Measurements from ENCODE around the gene CLEC4F.
A peak's percentile ranks its signal among the peaks of the same experiment; 100 is the strongest.
"Not testable (repeated sequence)": the region's sequence is repeated elsewhere in the genome, so short reads cannot be mapped to it uniquely, and the experiment has no call there.

CLEC4F gene

GRCh38 chr2:70799706-70800105 lies 20.7 kb downstream of the CLEC4F start:
- Histone ChIP-seq H3K36me3 (ENCODE audit: control insufficient read depth, insufficient read depth, low read length) (no peaks in the 10 kb centered on the region), H3K9me3 (ENCODE audit: control insufficient read depth, insufficient read depth, low read depth, low read length) (peaks cover 17% of the 10 kb centered on the region; the same call in 1 of the 2 replicates), H3K27me3 (ENCODE audit: control insufficient read depth, insufficient read depth, low read length) (peaks cover 57% of the 10 kb centered on the region), H3K4me3 (ENCODE audit: low read depth, low read length) (no peak overlapping the region), H3K4me1 (ENCODE audit: control insufficient read depth, insufficient read depth, low read length) (peaks cover 2% of the 10 kb centered on the region; the same call in 1 of the 2 replicates), H3K27ac (ENCODE audit: low read depth, low read length) (no peak overlapping the region), H3K9ac (ENCODE audit: low read length) (no peak overlapping the region)

GRCh38 chr2:70797996-70798395 lies 22.4 kb downstream of the CLEC4F start:
- not testable (repeated sequence) for H3K4me1 ChIP-seq (ENCODE audit: control insufficient read depth, insufficient read depth, low read length); H3K36me3 ChIP-seq (ENCODE audit: control insufficient read depth, insufficient read depth, low read length); H3K4me3 ChIP-seq (ENCODE audit: low read depth, low read length); H3K27ac ChIP-seq (ENCODE audit: low read depth, low read length); H3K9ac ChIP-seq (ENCODE audit: low read length)
- Histone ChIP-seq H3K27me3 (ENCODE audit: control insufficient read depth, insufficient read depth, low read length) (peaks cover 72% of the 10 kb centered on the region), H3K9me3 (ENCODE audit: control insufficient read depth, insufficient read depth, low read depth, low read length) (peaks cover 17% of the 10 kb centered on the region; the same call in 1 of the 2 replicates)

GRCh38 chr2:70797506-70797905 lies 22.9 kb downstream of the CLEC4F start:
- Histone ChIP-seq H3K4me3 (ENCODE audit: low read depth, low read length) (no peak overlapping the region), H3K27ac (ENCODE audit: low read depth, low read length) (no peak overlapping the region), H3K4me1 (ENCODE audit: control insufficient read depth, insufficient read depth, low read length) (peaks cover 2% of the 10 kb centered on the region; the same call in 1 of the 2 replicates), H3K9ac (ENCODE audit: low read length) (no peak overlapping the region), H3K36me3 (ENCODE audit: control insufficient read depth, insufficient read depth, low read length) (no peaks in the 10 kb centered on the region), H3K27me3 (ENCODE audit: control insufficient read depth, insufficient read depth, low read length) (peaks cover 74% of the 10 kb centered on the region), H3K9me3 (ENCODE audit: control insufficient read depth, insufficient read depth, low read depth, low read length) (peaks cover 17% of the 10 kb centered on the region; the same call in 1 of the 2 replicates)

GRCh38 chr2:70796262-70796661 lies 24.1 kb downstream of the CLEC4F start:
- Histone ChIP-seq H3K9me3 (ENCODE audit: control insufficient read depth, insufficient read depth, low read depth, low read length) (peaks cover 17% of the 10 kb centered on the region; the same call in 1 of the 2 replicates), H3K4me3 (ENCODE audit: low read depth, low read length) (no peak overlapping the region), H3K27me3 (ENCODE audit: control insufficient read depth, insufficient read depth, low read length) (peaks cover 76% of the 10 kb centered on the region), H3K36me3 (ENCODE audit: control insufficient read depth, insufficient read depth, low read length) (no peaks in the 10 kb centered on the region), H3K27ac (ENCODE audit: low read depth, low read length) (no peak overlapping the region), H3K4me1 (ENCODE audit: control insufficient read depth, insufficient read depth, low read length) (peaks cover 2% of the 10 kb centered on the region; the same call in 1 of the 2 replicates), H3K9ac (ENCODE audit: low read length) (no peak overlapping the region)

- Histone ChIP-seq H3K9me3 (ENCODE audit: control insufficient read depth, insufficient read depth, low read depth, low read length) (peaks cover 16% of the 10 kb centered on the region; the same call in 1 of the 2 replicates), H3K27me3 (ENCODE audit: control insufficient read depth, insufficient read depth, low read length) (peaks cover 76% of the 10 kb centered on the region), H3K9ac (ENCODE audit: low read length) (no peak overlapping the region), H3K4me3 (ENCODE audit: low read depth, low read length) (no peak overlapping the region), H3K27ac (ENCODE audit: low read depth, low read length) (no peak overlapping the region), H3K4me1 (ENCODE audit: control insufficient read depth, insufficient read depth, low read length) (peaks cover 2% of the 10 kb centered on the region; the same call in 1 of the 2 replicates), H3K36me3 (ENCODE audit: control insufficient read depth, insufficient read depth, low read length) (no peaks in the 10 kb centered on the region)
Measured at GRCh38 chr2:70795164-70795995, 25.0 kb downstream of the CLEC4F start.

GRCh38 chr2:70793450-70793849 lies 26.9 kb downstream of the CLEC4F start:
- no peak overlapping the region for H3K4me3 ChIP-seq (ENCODE audit: low read depth, low read length)
- H3K27me3 ChIP-seq (ENCODE audit: control insufficient read depth, insufficient read depth, low read length): peaks cover 86% of the 10 kb centered on the region
- H3K9me3 ChIP-seq (ENCODE audit: control insufficient read depth, insufficient read depth, low read depth, low read length): no peaks in the 10 kb centered on the region
- no peak overlapping the region for H3K27ac ChIP-seq (ENCODE audit: low read depth, low read length)
- H3K9ac ChIP-seq (ENCODE audit: low read length): no peak overlapping the region
- H3K4me1 ChIP-seq (ENCODE audit: control insufficient read depth, insufficient read depth, low read length): peaks cover 7% of the 10 kb centered on the region; the same call in 1 of the 2 replicates
- H3K36me3 ChIP-seq (ENCODE audit: control insufficient read depth, insufficient read depth, low read length): no peaks in the 10 kb centered on the region

- Histone ChIP-seq H3K27me3 (ENCODE audit: control insufficient read depth, insufficient read depth, low read length) (peaks cover 93% of the 10 kb centered on the region), H3K9me3 (ENCODE audit: control insufficient read depth, insufficient read depth, low read depth, low read length) (no peaks in the 10 kb centered on the region), H3K36me3 (ENCODE audit: control insufficient read depth, insufficient read depth, low read length) (no peaks in the 10 kb centered on the region), H3K27ac (ENCODE audit: low read depth, low read length) (no peak within 1 kb of the TSS), H3K4me3 (ENCODE audit: low read depth, low read length) (peak within 1 kb of the TSS; percentile 39), H3K4me1 (ENCODE audit: control insufficient read depth, insufficient read depth, low read length) (peaks cover 4% of the 10 kb centered on the region; the same call in 1 of the 2 replicates), H3K9ac (ENCODE audit: low read length) (no peak within 1 kb of the TSS)
Measured at GRCh38 chr2:70790136-70790828, 30.1 kb downstream of the CLEC4F start, which contains the start of gene FIGLA. Gene FIGLA, minus strand, starts transcription at chr2:70790643. Its CDS starts 5 bp downstream, at chr2:70790638.

- Histone ChIP-seq H3K9me3 (ENCODE audit: control insufficient read depth, insufficient read depth, low read depth, low read length) (no peaks in the 10 kb centered on the region), H3K4me1 (ENCODE audit: control insufficient read depth, insufficient read depth, low read length) (peaks cover 4% of the 10 kb centered on the region), H3K36me3 (ENCODE audit: control insufficient read depth, insufficient read depth, low read length) (no peaks in the 10 kb centered on the region), H3K27ac (ENCODE audit: low read depth, low read length) (no peak overlapping the region), H3K9ac (ENCODE audit: low read length) (no peak overlapping the region), H3K4me3 (ENCODE audit: low read depth, low read length) (peak overlapping the region; percentile 39), H3K27me3 (ENCODE audit: control insufficient read depth, insufficient read depth, low read length) (peaks cover 85% of the 10 kb centered on the region)
Measured at GRCh38 chr2:70789304-70790135, 30.9 kb downstream of the CLEC4F start.

- Histone ChIP-seq H3K4me1 (ENCODE audit: control insufficient read depth, insufficient read depth, low read length) (peaks cover 4% of the 10 kb centered on the region), H3K27me3 (ENCODE audit: control insufficient read depth, insufficient read depth, low read length) (peaks cover 49% of the 10 kb centered on the region), H3K36me3 (ENCODE audit: control insufficient read depth, insufficient read depth, low read length) (no peaks in the 10 kb centered on the region), H3K27ac (ENCODE audit: low read depth, low read length) (no peak overlapping the region), H3K9me3 (ENCODE audit: control insufficient read depth, insufficient read depth, low read depth, low read length) (no peaks in the 10 kb centered on the region), H3K4me3 (ENCODE audit: low read depth, low read length) (no peak overlapping the region), H3K9ac (ENCODE audit: low read length) (no peak overlapping the region)
Measured at GRCh38 chr2:70785137-70785911, 35.1 kb downstream of the CLEC4F start.

- Histone ChIP-seq H3K27ac (ENCODE audit: low read depth, low read length) (no peak overlapping the region), H3K27me3 (ENCODE audit: control insufficient read depth, insufficient read depth, low read length) (peaks cover 39% of the 10 kb centered on the region), H3K9ac (ENCODE audit: low read length) (no peak overlapping the region), H3K4me3 (ENCODE audit: low read depth, low read length) (no peak overlapping the region), H3K4me1 (ENCODE audit: control insufficient read depth, insufficient read depth, low read length) (no peaks in the 10 kb centered on the region; the same call in 1 of the 2 replicates), H3K36me3 (ENCODE audit: control insufficient read depth, insufficient read depth, low read length) (no peaks in the 10 kb centered on the region), H3K9me3 (ENCODE audit: control insufficient read depth, insufficient read depth, low read depth, low read length) (no peaks in the 10 kb centered on the region)
Measured at GRCh38 chr2:70784320-70784719, 36.1 kb downstream of the CLEC4F start.

Measured in HUES6 (cell line).